ENCODE results near the gene WIPI1. TPM values are rescaled to one million over a fixed set of nuclear protein-coding genes. Genes with fewer than 3 reads are reported as not detected.

WIPI1 gene
- total and polyA plus RNA-seq, 2 of the 13 experiments (the other 11 are each of a cell fraction or from before 2014, with no cell fraction given) = 29.4 to 141 TPM

- TF ChIP-seq KAT2B (IDR thresholded peaks at IDR 0.05; ENCODE audit: borderline replicate concordance, low read depth, low read length) (no peak), MAZ (IDR thresholded peaks at IDR 0.05; ENCODE audit: borderline replicate concordance, low read depth, low read length) (no peak), MAZ (CRISPR knock-in tag; IDR thresholded peaks at IDR 0.05; ENCODE audit: low read depth) (no peak), CSRNP1 (CRISPR knock-in tag; IDR thresholded peaks at IDR 0.05) (no peak), FOXP4 (CRISPR knock-in tag; IDR thresholded peaks at IDR 0.05) (peak; percentile 89), PITX1 (CRISPR knock-in tag; IDR thresholded peaks at IDR 0.05) (peak; percentile 98), KLF13 (CRISPR knock-in tag; IDR thresholded peaks at IDR 0.05) (no peak), HOXA9 (CRISPR knock-in tag; IDR thresholded peaks at IDR 0.05; ENCODE audit: borderline replicate concordance) (no peak), ZNF713 (CRISPR knock-in tag; IDR thresholded peaks at IDR 0.05) (no peak), TCF12 (IDR thresholded peaks at IDR 0.05) (no peak), TCF12 (CRISPR knock-in tag; IDR thresholded peaks at IDR 0.05) (no peak), NFYB (CRISPR knock-in tag; IDR thresholded peaks at IDR 0.05) (no peak), ZNF275 (CRISPR knock-in tag; IDR thresholded peaks at IDR 0.05; ENCODE audit: borderline replicate concordance) (no peak), RFXANK (CRISPR knock-in tag; IDR thresholded peaks at IDR 0.05) (0 out of 2 replicates have a peak, but pooled peaks have one; percentile 61), BRCA1 (CRISPR knock-in tag; IDR thresholded peaks at IDR 0.05) (no peak), POLR2AphosphoS2 (IDR thresholded peaks at IDR 0.05; ENCODE audit: low read depth, low read length) (no peak), PCBP2 (optimal IDR thresholded peaks at IDR 0.05; ENCODE audit: low read depth, low read length, poor library complexity, severe bottlenecking) (no peak), TP53 (CRISPR knock-in tag; conservative IDR thresholded peaks at IDR 0.05) (0 out of 2 replicates have a peak, but pooled peaks have one; percentile 15), ZNF580 (CRISPR knock-in tag; IDR thresholded peaks at IDR 0.05; ENCODE audit: borderline replicate concordance, low read depth) (no peak), NR0B2 (CRISPR knock-in tag; IDR thresholded peaks at IDR 0.05) (no peak), SIN3B (IDR thresholded peaks at IDR 0.05; ENCODE audit: low read length) (no peak)
Measured at GRCh38 chr17:68482576-68483041, 25.3 kb upstream of the WIPI1 start (continued).

Measured in HepG2 (cell line).